RCC 7860 (cell line): ENCODE measurements around the gene NMT2.
A peak's percentile ranks its signal among the peaks of the same experiment; 100 is the strongest.
"Not testable (repeated sequence)": the region's sequence is repeated elsewhere in the genome, so short reads cannot be mapped to it uniquely, and the experiment has no call there.

Experiments used
- DNase-seq: peaks from one replicate; pipeline ENCODE4 v3.0.0-alpha.2; 2015; ENCODE audit warnings: low spot score
- FAIRE-seq: peaks from 2 replicates; lab custom pipeline; 2012; peaks lifted over from hg19 to GRCh38; lab: Jason Lieb, UNC

NMT2 gene

GRCh38 chr10:15168291-15168785 is at the start of gene NMT2:
TSS of gene NMT2 (minus strand) at chr10:15168693. CDS start at chr10:15168612, 81 bp downstream.
- DNase-seq, result peak; percentile 82
- FAIRE-seq, result no peak

GRCh38 chr10:15216700-15217099 is 48.2 kb upstream of the NMT2 start:
- DNase-seq (no peak), FAIRE-seq (peak; percentile 30)

GRCh38 chr10:15214237-15214636 is 45.7 kb upstream of the NMT2 start:
- DNase-seq, result no peak
- no peak for FAIRE-seq

DNA sequence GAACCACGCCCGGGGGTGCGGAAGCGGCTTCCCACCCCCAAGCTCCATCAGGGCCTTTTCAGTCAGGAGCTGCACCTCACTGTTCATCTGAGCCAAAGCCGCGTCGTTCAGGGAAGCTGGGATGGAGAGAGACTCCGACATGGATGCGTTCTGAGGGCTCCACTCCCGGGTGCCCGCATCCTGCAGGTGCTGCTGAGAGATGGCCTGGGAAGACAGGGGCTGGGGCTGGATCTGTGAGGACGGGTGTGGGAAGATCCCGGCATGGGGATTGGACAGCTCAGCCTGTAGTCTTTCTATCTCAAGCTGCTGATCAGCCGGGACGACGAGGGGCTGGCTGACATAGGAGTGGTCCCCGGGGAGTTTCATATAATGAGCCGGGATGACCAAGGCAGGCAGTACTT is 45.0 kb upstream of the NMT2 start:
- no peak for FAIRE-seq
- DNase-seq, result no peak

GRCh38 chr10:15211464-15211979 is 43.0 kb upstream of the NMT2 start:
- FAIRE-seq, result peak; percentile 98
- peak; percentile 90 for DNase-seq

- DNase-seq (no peak), FAIRE-seq (no peak)
Observed at GRCh38 chr10:15210521-15210920, 42.0 kb upstream of the NMT2 start.

DNA sequence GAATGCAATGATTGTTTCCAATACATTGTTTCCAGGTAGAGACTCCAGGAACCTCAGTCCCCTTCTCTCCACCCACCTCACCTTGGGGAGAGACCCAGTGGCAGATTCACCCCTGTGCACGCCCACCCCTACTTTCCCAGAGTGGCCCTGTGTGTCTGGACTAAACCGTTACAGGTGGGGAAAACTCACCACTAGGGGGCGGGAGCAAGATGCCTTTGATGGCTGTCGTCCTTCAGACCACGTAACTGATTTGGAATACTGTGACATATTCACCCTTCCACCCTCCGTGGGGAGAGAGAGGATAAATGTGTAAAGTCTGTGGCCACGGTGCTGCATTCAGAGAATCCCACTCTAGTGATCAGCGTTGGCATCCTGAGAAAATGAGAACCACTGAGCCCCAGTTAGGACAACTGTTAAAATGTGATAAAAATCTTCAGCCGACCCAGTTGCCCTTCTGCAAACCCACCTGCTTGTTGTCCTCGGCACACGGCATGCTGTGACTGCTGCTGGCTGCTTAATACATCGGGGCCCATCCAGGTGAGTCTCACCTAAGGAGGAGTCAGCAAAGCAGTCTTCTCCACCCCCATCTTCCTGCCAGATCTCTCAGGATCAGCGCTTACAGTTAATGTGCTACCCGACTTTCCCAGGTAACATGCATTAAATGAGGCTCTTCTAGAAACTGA is 41.5 kb upstream of the NMT2 start:
- DNase-seq, result peak; percentile 58
- FAIRE-seq, result no peak

- DNase-seq (no peak), FAIRE-seq (no peak)
Observed at GRCh38 chr10:15208221-15208620, 39.7 kb upstream of the NMT2 start.

DNA sequence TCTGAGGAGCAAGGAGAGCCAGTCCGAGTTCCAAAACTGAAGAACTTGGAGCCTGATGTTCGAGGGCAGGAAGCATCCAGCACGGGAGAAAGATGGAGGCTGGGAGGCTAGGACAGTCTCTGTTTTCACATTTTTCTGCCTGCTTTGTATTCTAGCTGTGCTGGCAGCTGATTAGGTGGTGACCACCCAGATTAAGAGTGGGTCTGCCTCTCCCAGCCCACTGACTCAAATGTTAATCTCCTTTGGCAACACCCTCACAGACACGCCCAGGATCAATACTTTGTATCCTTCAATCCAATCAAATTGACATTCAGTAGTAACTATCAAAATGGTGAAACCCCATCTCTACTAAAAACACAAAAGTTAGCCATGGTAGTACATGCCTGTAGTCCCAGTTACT is 38.9 kb upstream of the NMT2 start:
- not testable (repeated sequence) for FAIRE-seq, DNase-seq

GRCh38 chr10:15202639-15203038 is 34.1 kb upstream of the NMT2 start:
- DNase-seq (no peak), FAIRE-seq (no peak)

DNA sequence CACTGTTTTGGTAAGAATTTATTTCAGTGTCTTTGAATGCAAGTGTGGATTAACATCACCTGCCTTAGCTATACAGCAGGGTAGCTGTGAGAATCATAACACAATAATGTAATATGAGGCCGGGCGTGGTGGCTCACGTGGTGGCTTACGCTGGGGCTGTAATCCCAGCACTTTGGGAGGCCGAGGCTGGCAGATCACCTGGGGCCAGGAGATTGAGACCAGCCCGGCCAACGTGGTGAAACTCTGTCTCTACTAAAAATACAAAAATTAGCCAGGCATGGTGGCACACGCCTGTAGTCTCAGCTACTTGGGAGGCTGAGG is 33.8 kb upstream of the NMT2 start:
- not testable (repeated sequence) for DNase-seq

GRCh38 chr10:15201589-15202300 is 33.3 kb upstream of the NMT2 start:
- DNase-seq, result peak; percentile 85
- peak; percentile 96 for FAIRE-seq

More for the DNA sequence above, 33.8 kb upstream of the NMT2 start:
- FAIRE-seq, result not testable (repeated sequence)

- FAIRE-seq, result peak; percentile 99
- peak; percentile 96 for DNase-seq
Observed at GRCh38 chr10:15200626-15201025, 32.1 kb upstream of the NMT2 start.

- DNase-seq (no peak), FAIRE-seq (no peak)
Observed at GRCh38 chr10:15197911-15198310, 29.4 kb upstream of the NMT2 start.

DNA sequence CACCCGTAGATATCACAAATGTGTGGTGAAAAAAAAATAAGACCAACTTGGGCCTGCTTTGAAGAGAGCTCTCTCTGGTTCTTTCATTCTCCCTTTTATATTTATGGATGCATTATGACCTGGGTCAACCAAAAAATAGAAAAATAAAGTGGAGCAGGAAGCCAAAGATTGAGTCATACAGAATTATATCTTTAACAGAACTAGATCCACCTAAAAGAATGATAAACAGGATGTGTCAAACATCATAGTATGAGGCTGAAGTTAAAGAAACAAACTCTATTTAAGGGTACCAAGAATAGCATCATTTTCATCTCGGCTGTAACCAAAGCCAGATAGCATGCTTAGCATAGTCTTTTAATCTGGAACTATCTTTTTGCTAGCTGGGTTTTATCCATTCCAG is 28.8 kb upstream of the NMT2 start:
- no peak for DNase-seq
- FAIRE-seq, result no peak

- no peak for DNase-seq
- no peak for FAIRE-seq
Observed at GRCh38 chr10:15196021-15196834, 27.7 kb upstream of the NMT2 start.

- DNase-seq (no peak), FAIRE-seq (no peak)
Observed at GRCh38 chr10:15189133-15189885, 20.8 kb upstream of the NMT2 start.

DNA sequence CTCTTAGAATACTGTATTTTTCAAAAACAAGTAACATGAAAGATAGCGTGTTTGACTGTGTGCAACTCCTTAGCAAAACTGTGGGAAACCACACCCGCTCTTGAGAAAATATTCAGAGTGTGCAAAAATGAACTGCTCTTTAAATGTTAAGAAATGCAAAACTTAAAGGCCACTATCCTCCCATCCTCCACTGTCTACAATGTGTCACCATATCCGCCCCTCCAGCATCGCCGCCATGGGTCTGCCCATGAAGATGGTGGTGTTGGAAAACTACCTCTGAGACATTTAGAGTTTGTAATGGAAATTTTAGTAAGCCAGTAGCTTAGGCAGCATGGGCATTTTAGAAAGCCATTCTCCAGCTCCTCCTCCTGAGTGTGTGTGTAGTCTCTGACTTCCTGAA is 20.1 kb upstream of the NMT2 start:
- DNase-seq, result no peak
- no peak for FAIRE-seq

DNA sequence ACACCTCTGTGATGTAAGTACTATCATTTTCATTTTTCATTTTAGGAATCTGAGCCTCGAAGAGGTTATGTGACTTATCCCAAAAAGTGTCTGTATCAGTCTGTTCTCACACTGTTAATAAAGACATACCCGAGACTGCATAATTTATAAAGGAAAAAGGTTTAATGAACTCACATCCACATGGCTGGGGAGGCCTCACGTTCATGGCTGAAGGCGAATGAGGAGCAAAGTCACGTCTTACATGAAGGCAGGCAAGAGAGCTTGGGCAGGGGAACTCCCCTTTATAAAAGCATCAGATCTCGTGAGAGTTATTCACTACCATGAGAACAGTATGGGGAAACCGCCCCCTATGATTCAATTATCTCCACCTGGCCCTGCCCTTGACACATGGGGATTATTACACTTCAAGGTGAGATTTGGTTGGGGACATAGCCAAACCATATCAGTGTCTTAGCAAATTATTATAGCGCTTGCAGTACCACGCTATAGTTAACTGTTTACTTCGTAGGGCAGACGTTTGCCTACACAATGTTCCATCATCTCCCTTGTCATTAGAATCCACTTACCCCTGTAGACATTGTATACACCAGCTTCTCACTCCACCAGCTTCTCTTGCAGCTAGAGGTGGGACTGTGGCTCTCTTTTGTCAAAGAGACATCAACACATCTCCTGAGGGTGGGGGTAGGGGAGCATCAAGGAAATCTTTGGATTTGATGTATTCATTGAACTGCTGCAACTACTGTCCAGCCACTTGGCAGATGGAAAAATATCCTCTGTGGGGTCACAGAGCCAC is 15.4 kb upstream of the NMT2 start:
- no peak for DNase-seq
- FAIRE-seq, result no peak
